ENCODE results near the gene TSC1.

DNA sequence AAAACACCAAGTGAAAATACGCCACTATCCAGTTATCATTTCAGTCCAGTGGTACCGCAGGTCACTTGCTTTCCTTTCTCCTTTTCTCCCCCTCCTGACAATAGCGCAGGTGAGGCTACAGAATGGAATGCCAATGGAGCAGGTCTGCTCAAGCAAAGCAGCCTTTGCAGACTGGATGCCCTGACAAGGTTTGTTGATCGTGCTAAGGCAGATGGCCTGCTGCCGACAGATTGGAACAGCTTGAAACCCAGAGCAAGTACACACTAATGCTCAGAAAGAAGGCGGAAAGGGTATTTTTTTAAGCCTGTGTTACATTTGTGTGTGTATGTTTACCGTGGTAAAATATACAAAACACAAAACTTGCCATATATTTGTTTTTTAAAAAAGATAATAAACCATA lies 46.4 kb downstream of the TSC1 start:
- TF ChIP-seq, protein P1, sequence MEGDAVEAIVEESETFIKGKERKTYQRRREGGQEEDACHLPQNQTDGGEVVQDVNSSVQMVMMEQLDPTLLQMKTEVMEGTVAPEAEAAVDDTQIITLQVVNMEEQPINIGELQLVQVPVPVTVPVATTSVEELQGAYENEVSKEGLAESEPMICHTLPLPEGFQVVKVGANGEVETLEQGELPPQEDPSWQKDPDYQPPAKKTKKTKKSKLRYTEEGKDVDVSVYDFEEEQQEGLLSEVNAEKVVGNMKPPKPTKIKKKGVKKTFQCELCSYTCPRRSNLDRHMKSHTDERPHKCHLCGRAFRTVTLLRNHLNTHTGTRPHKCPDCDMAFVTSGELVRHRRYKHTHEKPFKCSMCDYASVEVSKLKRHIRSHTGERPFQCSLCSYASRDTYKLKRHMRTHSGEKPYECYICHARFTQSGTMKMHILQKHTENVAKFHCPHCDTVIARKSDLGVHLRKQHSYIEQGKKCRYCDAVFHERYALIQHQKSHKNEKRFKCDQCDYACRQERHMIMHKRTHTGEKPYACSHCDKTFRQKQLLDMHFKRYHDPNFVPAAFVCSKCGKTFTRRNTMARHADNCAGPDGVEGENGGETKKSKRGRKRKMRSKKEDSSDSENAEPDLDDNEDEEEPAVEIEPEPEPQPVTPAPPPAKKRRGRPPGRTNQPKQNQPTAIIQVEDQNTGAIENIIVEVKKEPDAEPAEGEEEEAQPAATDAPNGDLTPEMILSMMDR (conservative IDR thresholded peaks at IDR 0.05): no peak
- TF ChIP-seq ZFX (IDR thresholded peaks at IDR 0.05): no peak
